ENCODE measurements around the gene SFT2D3. TPM values are rescaled to one million over a fixed set of nuclear protein-coding genes. Genes with fewer than 3 reads are reported as not detected.

SFT2D3 gene
- total and polyA plus RNA-seq, 2 of the 13 experiments (the other 11 are each of a cell fraction or from before 2014, with no cell fraction given) = 8.3 to 9.4 TPM

DNA sequence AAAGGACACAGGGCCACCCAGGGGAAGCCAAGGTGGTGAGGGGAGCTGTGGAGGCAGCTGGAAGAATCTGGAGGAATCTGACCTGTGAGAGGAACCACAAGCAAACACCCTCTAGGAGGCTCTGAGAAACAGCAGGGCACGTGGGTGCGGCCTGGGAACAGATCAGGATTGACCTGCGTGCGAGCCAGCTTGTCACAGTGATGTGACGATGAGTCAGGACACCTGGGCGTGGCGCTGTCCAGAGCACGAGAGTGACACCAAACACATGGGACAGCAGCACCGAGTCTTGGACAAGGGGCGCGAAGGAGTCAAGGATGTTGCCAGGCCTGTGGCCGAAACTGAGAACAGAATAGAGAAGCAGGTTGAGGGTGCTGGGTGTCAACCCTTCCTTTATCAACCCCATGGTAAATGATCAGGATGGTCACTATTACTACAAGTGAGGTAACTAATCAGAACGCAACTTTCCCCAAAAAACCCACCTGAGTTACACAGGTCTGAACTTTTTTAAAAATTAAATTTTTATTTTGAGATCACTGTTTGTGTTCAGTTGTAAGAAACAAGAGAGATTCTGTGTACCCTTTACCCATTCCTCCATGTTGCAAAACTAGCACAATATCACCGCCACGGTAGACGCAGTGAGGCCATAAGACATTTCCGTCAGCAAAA, 637 bp upstream of the SFT2D3 start (continued):
- TF ChIP-seq MTF1 (CRISPR knock-in tag; IDR thresholded peaks at IDR 0.05) (no peak), NR1H2 (CRISPR knock-in tag; IDR thresholded peaks at IDR 0.05; ENCODE audit: borderline replicate concordance, low read depth) (no peak), ZNF788 (CRISPR knock-in tag; IDR thresholded peaks at IDR 0.05; ENCODE audit: borderline replicate concordance) (no peak), ARNT (IDR thresholded peaks at IDR 0.05) (no peak), ZFP62 (CRISPR knock-in tag; IDR thresholded peaks at IDR 0.05) (no peak), HNF4G (IDR thresholded peaks at IDR 0.05; ENCODE audit: borderline replicate concordance, low read depth, low read length) (0 out of 2 replicates have a peak, but pooled peaks have one; percentile 21), HNF4G (CRISPR knock-in tag; IDR thresholded peaks at IDR 0.05; ENCODE audit: borderline replicate concordance, low read depth) (0 out of 2 replicates have a peak, but pooled peaks have one; percentile 13), CEBPB (IDR thresholded peaks at IDR 0.05; ENCODE audit: borderline replicate concordance, low read depth, low read length) (no peak), MAF1 (CRISPR knock-in tag; IDR thresholded peaks at IDR 0.05; ENCODE audit: borderline replicate concordance) (no peak), KMT2B (CRISPR knock-in tag; IDR thresholded peaks at IDR 0.05) (no peak), MTA1 (CRISPR knock-in tag; IDR thresholded peaks at IDR 0.05; ENCODE audit: borderline replicate concordance) (no peak; the same call in 1 of the 2 replicates), EP300 (IDR thresholded peaks at IDR 0.05; ENCODE audit: low read depth in 2 of 2, low read length in 2 of 2) (no peak), EP300 (CRISPR knock-in tag; IDR thresholded peaks at IDR 0.05; ENCODE audit: borderline replicate concordance) (peak; percentile 73), NAIF1 (CRISPR knock-in tag; IDR thresholded peaks at IDR 0.05; ENCODE audit: borderline replicate concordance) (no peak), STAT5B (CRISPR knock-in tag; IDR thresholded peaks at IDR 0.05) (no peak)
- TF ChIP-seq, protein P1, sequence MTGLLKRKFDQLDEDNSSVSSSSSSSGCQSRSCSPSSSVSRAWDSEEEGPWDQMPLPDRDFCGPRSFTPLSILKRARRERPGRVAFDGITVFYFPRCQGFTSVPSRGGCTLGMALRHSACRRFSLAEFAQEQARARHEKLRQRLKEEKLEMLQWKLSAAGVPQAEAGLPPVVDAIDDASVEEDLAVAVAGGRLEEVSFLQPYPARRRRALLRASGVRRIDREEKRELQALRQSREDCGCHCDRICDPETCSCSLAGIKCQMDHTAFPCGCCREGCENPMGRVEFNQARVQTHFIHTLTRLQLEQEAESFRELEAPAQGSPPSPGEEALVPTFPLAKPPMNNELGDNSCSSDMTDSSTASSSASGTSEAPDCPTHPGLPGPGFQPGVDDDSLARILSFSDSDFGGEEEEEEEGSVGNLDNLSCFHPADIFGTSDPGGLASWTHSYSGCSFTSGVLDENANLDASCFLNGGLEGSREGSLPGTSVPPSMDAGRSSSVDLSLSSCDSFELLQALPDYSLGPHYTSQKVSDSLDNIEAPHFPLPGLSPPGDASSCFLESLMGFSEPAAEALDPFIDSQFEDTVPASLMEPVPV (CRISPR knock-in tag; IDR thresholded peaks at IDR 0.05) = peak; percentile 82; the same call in 1 of the 2 replicates
- TF ChIP-seq, protein P2, sequence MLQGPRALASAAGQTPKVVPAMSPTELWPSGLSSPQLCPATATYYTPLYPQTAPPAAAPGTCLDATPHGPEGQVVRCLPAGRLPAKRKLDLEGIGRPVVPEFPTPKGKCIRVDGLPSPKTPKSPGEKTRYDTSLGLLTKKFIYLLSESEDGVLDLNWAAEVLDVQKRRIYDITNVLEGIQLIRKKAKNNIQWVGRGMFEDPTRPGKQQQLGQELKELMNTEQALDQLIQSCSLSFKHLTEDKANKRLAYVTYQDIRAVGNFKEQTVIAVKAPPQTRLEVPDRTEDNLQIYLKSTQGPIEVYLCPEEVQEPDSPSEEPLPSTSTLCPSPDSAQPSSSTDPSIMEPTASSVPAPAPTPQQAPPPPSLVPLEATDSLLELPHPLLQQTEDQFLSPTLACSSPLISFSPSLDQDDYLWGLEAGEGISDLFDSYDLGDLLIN (CRISPR knock-in tag; IDR thresholded peaks at IDR 0.05; ENCODE audit: borderline replicate concordance) = no peak
- TF ChIP-seq, protein P3, sequence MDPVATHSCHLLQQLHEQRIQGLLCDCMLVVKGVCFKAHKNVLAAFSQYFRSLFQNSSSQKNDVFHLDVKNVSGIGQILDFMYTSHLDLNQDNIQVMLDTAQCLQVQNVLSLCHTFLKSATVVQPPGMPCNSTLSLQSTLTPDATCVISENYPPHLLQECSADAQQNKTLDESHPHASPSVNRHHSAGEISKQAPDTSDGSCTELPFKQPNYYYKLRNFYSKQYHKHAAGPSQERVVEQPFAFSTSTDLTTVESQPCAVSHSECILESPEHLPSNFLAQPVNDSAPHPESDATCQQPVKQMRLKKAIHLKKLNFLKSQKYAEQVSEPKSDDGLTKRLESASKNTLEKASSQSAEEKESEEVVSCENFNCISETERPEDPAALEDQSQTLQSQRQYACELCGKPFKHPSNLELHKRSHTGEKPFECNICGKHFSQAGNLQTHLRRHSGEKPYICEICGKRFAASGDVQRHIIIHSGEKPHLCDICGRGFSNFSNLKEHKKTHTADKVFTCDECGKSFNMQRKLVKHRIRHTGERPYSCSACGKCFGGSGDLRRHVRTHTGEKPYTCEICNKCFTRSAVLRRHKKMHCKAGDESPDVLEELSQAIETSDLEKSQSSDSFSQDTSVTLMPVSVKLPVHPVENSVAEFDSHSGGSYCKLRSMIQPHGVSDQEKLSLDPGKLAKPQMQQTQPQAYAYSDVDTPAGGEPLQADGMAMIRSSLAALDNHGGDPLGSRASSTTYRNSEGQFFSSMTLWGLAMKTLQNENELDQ (CRISPR knock-in tag; IDR thresholded peaks at IDR 0.05; ENCODE audit: borderline replicate concordance) = 0 out of 2 replicates have a peak, but pooled peaks have one; percentile 14
- TF ChIP-seq, protein P4, sequence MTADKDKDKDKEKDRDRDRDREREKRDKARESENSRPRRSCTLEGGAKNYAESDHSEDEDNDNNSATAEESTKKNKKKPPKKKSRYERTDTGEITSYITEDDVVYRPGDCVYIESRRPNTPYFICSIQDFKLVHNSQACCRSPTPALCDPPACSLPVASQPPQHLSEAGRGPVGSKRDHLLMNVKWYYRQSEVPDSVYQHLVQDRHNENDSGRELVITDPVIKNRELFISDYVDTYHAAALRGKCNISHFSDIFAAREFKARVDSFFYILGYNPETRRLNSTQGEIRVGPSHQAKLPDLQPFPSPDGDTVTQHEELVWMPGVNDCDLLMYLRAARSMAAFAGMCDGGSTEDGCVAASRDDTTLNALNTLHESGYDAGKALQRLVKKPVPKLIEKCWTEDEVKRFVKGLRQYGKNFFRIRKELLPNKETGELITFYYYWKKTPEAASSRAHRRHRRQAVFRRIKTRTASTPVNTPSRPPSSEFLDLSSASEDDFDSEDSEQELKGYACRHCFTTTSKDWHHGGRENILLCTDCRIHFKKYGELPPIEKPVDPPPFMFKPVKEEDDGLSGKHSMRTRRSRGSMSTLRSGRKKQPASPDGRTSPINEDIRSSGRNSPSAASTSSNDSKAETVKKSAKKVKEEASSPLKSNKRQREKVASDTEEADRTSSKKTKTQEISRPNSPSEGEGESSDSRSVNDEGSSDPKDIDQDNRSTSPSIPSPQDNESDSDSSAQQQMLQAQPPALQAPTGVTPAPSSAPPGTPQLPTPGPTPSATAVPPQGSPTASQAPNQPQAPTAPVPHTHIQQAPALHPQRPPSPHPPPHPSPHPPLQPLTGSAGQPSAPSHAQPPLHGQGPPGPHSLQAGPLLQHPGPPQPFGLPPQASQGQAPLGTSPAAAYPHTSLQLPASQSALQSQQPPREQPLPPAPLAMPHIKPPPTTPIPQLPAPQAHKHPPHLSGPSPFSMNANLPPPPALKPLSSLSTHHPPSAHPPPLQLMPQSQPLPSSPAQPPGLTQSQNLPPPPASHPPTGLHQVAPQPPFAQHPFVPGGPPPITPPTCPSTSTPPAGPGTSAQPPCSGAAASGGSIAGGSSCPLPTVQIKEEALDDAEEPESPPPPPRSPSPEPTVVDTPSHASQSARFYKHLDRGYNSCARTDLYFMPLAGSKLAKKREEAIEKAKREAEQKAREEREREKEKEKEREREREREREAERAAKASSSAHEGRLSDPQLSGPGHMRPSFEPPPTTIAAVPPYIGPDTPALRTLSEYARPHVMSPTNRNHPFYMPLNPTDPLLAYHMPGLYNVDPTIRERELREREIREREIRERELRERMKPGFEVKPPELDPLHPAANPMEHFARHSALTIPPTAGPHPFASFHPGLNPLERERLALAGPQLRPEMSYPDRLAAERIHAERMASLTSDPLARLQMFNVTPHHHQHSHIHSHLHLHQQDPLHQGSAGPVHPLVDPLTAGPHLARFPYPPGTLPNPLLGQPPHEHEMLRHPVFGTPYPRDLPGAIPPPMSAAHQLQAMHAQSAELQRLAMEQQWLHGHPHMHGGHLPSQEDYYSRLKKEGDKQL (CRISPR knock-in tag; IDR thresholded peaks at IDR 0.05; ENCODE audit: low read depth) = no peak

Data from HepG2 (cell line).